T follicular helper cell (primary cell): ENCODE results near the gene PGBD1.
"Not testable (repeated sequence)": the region's sequence is repeated elsewhere in the genome, so short reads cannot be mapped to it uniquely, and the experiment has no call there.

Source experiments
- DNase-seq: peaks from one replicate; pipeline ENCODE4 v3.0.0-alpha.2; 2020; ENCODE audit warnings: low read depth

The PGBD1 gene

DNA sequence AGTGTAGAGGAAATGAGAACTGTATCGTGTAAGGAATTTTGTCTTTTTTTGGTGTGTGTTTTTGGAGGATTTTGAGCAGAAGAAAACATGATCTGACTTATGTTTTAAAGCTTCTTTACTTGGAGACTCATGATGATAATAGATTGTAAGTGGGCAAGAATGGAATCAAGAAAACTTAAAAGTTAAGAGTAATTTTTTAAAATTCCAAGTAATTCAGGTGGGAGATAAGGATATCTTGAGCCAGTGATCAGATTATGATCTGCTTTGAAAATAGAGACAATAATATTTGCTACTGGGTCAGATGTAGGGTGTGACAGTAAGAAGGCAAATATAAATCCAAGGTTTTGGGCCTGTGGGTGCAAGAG lies 13.7 kb upstream of the PGBD1 start:
- no peak for DNase-seq

DNA sequence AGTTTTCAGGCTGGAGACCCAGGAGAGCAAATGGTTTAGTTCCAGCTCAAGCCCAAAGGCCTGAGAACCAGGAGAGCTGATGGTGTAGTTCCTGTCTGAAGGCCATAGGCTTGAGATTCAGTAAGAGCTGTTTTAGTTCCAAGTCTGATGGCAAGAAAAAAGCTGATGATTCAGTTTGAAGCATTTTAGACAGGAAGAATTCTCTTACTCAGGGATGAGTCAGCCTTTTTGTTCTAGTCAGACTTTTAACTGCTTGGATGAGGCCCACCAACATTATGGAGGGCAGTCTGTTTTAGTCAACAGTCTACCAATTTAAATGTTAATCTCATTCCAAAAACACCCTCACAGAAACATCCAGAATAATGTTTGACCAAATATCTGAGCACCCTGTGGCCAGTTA lies 11.9 kb upstream of the PGBD1 start:
- no peak for DNase-seq

DNA sequence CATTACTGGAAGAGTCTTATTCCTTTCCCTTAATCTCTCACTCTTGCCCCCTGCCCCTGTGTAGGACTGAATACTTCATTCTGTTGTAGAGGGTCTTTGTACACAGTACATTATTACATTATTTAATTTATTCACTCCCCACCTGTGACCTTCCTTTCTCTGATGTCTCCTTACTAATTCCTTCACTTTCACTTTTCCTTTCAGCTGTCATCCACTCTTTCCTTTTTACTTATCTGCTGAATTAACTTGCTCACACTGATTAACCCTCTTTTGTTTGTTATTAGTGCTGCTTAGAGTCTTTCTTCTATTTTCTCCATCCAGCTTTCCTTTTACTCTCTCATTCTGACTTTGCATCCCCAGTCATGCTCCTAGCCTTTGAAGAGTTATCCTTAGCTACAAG lies 6.5 kb upstream of the PGBD1 start:
- DNase-seq, result no peak

DNA sequence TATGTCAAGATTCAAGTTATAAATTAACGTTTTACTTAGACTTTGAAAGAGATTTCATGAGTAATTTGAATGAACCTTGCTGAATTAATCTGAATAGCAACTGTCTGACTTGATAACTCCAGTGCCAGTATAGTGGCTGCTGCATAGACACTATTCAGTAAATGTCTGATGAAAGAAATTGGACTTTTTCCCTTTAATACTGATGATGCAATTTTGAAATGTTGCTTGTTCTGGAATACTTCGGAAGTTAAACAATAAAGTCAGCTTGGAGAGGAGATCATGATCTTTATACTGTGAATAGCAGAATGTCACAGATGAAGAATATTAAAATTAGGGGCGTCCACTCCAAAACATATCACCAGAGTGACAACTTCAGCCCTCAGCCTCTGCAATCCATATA lies 3.6 kb upstream of the PGBD1 start:
- no peak for DNase-seq

DNA sequence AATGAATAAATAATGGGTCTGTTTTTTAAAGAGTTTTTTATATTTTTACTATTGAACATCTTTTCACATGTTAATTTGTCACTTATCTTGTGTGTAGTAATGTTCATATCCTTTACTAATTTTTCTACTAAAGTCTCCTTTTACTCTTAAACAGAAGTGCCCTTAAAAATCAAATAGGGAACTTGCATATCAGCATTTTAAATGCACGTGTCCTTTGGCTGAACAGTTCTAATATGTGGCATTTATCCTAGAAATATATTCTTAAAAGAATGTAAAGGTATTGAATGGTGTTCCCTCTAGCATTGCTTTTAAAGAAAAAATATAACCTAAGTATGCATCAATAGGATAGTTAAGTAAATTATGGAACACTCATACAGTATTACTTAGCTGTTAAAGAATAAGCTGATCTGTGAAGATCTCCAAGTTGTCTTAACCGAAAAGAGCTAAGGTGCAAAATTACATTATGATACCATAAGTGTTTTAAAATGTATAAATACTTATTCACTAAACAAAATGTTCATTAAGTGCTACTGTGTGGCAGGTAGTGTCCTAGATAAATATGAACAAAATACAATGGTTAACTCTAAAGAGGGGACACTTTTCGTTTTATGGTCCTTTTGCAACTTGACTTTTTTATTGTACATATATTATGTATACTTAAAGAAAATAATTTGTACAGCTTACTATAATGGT lies 631 bp upstream of the PGBD1 start:
- DNase-seq, result no peak

DNA sequence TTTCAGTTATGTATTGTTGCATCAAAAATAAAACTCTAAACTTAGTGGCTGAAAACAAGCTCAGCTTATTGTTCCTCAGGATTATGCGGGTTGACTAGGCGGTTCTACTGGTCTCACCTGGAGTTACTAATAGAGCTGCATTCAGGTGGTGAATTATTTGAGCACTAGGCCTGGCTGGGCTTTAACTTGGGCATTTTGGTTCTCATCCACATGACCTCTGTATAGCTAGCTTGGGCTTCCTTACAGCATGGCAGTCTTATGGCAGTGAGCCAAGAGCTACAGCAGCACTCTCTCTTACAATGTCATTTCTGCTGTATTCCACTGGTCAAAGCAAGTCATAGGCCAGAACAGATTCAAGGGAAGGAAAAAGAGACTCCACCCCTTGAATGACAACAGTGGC lies 1.6 kb downstream of the PGBD1 start:
- DNase-seq, result no peak

DNA sequence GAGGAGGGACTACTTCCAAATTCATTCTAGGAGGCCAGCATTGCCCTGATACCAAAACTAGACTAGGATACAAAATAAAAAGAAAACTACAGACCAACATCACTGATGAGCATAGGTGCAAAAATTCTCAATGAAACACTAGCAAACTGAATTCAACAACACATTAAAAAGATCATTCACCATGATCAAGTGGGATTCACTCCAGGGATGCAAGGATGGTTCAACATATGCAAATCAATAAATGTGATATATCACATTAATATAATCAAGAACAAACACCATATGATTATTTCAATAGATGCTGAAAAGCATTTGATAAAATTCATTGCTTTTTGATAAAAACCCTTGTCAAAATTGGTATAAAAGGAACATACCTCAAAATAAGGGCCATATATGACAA lies 10.2 kb downstream of the PGBD1 start:
- DNase-seq, result no peak

DNA sequence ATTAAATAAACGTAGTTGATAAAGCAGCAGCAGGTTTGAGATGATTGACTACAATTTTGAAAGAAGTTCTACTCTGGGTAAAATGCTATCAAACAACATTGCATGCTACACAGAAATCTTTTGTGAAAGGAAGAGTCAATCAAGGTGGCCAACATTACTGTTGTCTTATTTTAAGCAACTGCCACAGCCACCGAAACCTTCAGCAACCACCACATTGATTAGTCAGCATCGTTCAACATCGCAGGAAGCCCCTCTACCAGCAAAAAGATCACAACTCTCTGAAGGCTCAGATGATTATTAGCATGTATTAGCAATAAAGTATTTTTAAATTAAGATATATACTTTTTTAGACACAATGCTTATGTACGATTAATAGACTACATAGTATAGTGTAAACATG lies 14.0 kb downstream of the PGBD1 start:
- no peak for DNase-seq

DNA sequence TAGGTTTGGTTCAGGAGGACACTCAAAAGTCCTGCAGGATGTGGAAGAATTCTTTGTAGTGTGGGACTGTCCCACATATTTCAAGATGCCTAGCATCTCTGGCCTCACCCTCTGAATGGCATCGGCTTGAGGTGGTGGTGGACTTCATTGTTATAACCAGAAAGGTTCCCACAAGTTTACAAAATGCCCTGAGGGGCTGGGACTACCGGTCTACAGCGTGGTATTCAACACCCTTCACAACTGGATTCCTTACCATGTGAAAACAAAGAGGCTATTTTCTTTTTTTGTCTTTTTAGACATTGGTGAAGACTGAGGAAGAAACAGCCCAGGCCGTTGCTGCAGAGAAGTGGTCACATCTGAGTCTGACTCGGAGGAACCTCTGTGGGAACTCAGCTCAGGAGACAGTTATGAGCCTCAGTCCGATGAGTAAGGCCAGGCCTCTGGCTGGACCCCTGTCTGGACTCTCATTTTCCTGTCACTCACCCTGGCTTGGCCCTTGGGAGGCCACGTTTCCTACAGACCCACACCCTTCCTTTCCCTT lies 15.2 kb downstream of the PGBD1 start:
- no peak for DNase-seq

DNA sequence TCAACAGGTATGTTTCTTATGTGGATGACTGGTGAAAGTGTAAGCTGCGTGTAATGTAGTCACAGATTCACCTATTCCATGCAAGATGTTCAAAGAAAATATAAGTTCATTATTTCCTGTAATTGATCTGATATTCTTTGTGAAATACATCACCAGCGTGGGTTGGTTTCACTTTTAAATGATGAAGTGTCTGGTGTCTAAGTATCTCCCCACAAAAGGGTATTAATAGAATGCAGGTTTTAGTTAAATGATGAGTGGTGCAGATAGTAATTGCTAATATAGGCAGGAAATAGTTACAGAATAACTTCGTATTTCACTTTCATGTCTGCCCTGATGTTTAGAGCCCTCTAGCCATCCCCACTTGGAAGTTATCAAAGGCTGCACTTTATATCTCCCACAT lies 22.2 kb downstream of the PGBD1 start:
- DNase-seq, result no peak

DNA sequence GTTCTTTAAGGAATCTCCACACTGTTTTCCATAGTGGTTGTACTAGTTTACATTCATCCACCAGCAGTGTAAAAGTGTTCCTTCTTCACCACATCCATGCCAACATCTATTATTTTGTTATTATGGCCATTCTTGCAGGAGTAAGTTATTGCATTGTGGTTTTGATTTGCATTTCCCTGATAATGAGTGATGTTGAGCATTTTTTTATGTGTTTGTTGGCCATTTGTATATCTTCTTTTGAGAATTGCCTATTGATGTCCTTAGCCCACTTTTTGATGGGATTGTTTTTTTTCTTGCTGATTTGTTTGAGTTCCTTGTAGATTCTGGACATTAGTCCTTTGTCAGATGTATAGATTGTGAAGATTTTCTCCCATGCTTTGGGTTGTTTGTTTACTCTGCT lies 25.0 kb downstream of the PGBD1 start:
- DNase-seq, result not testable (repeated sequence)

DNA sequence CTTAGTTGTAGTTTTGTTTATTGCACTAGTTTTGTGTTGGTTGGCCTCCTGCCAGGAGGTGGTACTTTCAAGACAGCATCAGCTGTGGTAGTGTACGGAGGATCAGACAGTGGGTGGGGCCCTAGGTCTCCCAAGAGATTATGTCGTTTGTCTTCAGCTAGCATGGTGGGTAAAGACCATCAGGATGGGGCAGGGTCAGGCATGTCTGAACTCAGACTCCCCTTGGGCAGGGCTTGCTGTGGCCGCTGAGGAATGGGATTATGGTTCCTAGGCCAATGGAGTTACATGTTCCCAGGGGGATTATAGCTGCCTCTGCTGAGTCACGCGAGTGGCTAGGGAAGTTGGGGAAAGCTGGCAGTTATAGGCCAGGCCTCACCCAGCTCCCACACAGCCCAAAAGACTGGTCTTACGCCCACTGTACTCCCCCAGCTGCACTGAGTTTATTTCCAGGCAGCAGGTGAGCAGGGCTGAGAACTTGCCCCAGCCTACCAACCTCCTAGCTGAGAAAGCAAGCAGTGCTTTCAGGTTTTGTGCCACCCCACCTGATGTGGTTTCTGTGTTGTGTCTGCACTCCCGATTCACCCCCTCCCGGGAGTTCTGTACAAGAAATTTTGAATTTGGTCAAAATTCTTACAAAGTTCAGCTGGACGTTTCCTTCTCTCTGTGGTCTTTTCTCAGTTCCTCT lies 29.9 kb downstream of the PGBD1 start:
- no peak for DNase-seq

DNA sequence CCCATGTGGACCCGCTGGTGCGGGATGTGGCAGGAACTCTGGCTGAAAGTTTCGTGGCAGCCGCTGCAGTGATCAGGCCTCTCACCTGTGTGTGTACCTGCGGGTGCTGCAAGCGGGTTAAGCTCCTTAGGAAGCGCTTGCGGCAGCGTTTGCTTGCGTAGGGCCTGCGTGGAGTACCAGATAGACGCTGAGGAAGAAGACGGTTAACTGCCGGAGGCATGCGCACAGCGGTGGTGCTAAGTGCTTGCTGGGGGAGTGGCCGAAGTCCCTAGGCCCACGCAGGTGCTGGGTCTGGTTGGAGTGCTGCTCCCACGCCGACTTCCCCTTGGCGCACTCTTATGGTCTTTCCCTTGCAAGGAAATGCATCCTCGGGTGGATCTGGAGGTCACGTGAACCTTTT lies 31.6 kb downstream of the PGBD1 start:
- DNase-seq, result no peak

DNA sequence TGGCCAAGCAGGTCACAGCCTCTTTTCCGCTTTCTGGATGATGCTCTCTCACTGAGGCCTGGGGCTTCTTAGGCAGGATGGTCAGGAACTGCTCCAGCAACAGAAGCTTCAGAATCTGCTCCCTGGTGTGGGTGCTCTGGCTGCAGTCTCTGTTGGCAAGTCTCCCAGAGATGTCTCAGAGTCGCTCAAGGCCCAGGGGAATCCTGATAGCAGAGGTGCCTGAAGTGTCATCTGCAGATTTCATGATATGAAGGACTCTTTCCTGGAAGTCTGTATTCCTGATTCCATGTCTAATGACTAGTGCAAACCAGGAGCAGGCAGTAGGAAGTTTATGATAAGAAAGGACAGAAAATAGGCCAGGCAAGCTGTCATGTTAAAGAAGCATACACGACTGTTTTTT lies 34.3 kb downstream of the PGBD1 start:
- DNase-seq, result no peak

DNA sequence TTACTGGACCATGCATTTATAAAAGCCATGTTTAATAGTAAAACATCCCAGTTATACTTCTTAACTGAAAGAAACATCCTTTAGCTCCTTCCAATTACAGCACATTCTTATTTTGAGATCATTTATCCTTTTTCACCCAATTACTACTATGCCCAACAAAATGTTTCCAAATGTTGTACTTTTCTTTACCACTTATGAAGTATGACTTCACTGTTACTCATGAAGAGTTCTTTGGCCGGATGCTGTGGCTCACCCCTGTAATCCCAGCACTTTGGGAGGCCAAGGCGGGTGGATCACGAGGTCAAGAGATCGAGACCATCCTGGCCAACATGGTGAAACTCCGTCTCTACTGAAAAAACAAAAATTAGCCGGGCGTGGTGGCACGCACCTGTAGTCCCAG lies 36.5 kb downstream of the PGBD1 start:
- DNase-seq, result not testable (repeated sequence)

DNA sequence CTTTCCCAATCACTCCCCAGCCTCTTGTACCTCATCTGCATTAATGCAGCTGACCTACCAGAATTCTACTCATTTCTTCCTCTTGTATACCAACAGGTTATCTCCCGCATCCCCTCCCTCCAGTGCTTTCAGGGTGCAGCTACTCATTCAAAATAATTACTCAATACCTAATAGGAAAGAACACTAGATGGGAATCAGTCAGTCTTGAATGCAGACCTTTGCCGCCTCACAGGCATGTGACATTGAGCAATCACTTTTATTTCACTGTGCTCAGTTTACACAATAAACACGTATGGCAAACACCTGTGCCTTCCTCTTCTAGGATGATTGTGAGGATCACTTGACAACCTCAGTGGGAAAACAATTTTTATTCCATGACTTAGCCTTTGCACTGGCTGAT lies 41.3 kb downstream of the PGBD1 start:
- DNase-seq, result no peak

DNA sequence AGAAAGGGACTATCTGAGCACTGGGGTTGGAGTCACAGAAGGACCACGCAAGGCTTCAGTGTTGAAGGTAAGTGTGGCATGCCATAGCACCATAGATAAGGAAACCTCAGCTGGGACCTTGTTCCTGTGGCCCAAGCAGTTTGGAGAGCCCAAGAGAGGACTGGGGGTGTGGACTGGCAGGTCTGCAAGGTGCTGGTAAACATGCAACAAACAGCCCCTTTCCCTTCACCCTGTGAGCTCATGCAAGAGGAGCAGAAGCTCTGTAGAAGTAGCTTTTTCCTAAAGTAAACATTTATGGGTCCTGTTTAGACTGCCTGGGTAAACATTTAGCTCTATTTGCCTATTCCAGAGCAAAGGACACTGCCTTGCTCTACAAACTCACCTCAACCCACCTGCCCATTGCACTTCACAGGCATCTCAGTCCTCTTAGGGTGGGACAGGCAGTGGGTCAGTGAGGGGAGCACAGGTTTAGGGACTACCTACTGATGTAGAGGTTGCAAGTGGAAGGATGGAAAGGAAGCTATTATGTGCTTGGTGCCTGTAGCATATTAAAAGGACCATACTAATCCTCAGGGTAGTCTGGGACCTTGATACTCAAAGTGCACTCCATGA lies 42.5 kb downstream of the PGBD1 start:
- DNase-seq, result no peak

DNA sequence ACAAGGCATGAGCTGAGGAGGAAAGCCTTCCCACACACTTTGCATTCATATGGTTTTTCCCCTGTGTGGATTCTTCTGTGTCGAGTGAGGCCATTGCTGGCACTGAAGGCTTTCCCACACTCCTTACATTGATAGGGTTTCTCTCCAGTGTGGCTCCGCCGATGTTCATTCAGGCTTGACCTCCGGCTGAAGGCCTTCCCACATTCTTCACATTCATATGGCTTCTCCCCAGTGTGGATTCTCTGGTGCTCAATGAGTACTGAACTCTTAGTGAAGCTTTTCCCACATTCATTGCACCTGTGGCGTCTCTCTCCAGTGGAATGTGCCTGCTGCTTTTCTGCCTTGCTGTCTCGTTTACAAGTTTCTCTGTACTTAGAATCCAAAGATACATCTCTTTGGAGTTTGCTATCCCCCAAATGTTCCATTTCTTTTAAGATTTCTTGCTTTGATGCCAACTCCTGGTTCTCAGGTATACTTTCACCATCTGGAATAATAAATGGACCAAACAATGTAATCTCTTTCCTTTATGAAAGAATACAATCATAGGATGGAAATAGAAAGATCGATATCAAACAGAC lies 45.1 kb downstream of the PGBD1 start:
- no peak for DNase-seq

DNA sequence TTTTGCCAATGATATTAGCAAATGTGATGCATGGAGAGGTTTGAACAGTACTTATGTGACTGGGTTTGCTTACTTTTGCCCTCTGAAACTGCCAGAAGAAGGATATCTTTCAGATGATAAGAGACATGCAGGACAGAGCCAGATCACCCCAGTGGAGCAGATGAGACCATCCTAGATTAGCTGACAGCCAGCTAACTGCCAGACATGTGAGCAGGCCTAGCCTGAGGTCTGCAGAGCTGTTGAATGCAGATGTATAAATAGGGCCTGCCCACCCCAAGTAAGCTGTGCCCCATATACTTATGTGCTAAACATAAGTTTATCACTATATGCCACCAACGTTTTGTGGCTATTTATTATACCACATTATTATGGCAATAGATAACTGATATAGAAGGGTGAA lies 48.7 kb downstream of the PGBD1 start:
- DNase-seq, result no peak

DNA sequence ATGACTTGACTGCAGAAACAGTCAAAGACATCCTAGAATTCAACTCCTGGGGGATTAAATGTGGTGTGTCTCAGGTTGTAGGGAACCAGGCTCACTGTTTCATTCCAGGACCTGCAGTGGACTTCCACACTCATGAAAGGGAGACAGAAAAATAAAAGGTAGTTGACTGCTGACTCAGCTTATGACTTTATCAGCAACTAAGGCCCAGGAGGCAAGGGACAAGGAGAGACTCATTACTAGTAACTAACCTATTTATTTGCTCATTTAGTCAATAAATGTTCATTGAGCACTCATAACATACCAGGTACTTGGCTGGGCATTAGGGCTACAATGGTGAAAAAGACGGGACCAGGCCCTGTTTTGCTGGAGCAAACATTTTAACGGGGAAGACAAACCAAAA lies 51.7 kb downstream of the PGBD1 start:
- no peak for DNase-seq

DNA sequence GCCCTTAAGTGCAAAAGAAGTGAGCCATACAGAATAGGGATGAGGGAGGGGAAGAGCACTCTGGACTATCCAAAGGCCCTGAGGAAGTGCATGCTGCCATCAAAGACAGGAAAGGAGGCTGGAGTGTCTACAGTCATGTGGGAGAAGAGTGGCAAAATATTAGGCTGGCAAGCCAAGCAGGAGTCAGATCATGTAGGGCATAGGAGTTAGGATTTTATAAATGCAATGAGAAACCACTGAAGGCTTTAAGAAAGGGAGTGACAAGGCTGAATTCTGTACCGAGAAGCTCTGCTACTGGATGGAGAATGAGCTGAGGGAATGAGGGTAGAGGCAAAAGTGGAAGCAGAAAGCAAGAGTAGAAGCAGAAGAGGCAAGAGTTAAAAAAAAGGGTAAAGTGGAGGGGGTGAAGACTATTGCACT lies 52.2 kb downstream of the PGBD1 start:
- no peak for DNase-seq

DNA sequence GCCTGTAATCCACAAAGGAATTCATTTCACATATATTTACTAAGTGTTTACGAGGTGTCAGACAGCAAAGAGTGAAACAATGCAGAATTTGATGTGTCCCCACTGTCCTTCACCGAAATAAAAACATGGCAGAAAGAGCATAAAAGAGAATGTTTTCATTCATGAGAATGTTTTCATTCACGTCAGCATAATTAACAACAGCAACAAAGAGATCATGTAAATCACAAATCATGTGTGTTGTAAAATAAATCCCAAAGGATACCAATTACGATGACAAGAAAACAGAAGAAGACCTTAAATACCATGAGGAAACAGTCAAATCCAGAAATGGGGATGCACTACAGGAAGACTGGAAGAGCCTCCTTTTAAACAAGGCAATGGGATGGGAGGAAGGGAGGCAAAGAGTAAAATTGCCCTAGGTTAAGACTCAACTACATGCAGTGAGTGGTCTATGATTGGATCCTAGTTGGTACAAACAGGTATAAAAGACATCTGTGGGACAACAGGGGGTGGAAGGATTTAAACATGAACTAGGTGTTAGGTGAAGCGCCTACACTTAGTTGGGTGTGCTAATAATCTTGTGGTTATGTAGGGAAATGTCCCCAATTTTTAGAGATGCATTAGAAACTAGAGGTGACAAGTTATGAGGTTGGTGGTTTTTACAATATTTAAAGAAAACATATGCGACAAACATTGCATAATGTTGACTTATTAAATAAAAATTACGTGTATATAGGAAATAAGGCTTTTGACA lies 53.1 kb downstream of the PGBD1 start:
- DNase-seq, result no peak
